ENCODE results near the gene REV1. TPM values are rescaled to one million over a fixed set of nuclear protein-coding genes. Genes with fewer than 3 reads are reported as not detected.
A peak's percentile ranks its signal among the peaks of the same experiment; 100 is the strongest.

Gene REV1
- total and polyA plus RNA-seq, 11 donors: 14.7 to 76.1 (median 32.2) TPM

DNA sequence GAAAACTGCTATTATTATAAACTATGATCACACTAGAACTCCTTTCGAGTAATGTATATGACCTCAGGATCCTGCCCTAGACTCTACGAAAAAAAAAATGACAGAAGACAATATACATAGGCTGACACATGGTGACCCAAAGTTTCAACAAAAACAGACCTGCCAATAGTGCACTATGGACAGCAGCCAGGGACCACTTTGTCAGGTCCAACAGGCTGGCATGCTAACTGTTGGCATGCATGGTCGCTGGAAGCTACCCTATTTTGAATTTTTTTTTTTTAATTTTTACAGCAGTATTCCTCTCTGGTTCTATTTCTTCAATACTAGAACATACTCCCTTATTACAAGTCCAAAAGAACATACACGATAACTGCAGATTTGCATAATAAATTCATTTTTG, 38.1 kb downstream of the REV1 start:
- peaks cover 0 to 96% (median 87%) of the 10 kb centered on the region in 9 donors for H3K36me3 ChIP-seq
- no peak overlapping the region for H3K4me3 ChIP-seq
- H3K27ac ChIP-seq: no peak overlapping the region
- no peaks in the 10 kb centered on the region for H3K9me3 ChIP-seq
- intact Hi-C loops (cut with DNase I): no loop called here
- WGBS, 4 donors: 62 to 67% (median 64%) methylated on average over 4 of the region's 4 CpGs
- peak in 1 of 4 donors; percentile 47 for ATAC-seq
- H3K4me1 ChIP-seq: peaks cover 0 to 23% (median 4%) of the 10 kb centered on the region in 12 donors
- no peaks in the 10 kb centered on the region for H3K27me3 ChIP-seq
- TF ChIP-seq, protein P1, sequence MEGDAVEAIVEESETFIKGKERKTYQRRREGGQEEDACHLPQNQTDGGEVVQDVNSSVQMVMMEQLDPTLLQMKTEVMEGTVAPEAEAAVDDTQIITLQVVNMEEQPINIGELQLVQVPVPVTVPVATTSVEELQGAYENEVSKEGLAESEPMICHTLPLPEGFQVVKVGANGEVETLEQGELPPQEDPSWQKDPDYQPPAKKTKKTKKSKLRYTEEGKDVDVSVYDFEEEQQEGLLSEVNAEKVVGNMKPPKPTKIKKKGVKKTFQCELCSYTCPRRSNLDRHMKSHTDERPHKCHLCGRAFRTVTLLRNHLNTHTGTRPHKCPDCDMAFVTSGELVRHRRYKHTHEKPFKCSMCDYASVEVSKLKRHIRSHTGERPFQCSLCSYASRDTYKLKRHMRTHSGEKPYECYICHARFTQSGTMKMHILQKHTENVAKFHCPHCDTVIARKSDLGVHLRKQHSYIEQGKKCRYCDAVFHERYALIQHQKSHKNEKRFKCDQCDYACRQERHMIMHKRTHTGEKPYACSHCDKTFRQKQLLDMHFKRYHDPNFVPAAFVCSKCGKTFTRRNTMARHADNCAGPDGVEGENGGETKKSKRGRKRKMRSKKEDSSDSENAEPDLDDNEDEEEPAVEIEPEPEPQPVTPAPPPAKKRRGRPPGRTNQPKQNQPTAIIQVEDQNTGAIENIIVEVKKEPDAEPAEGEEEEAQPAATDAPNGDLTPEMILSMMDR (IDR thresholded peaks at IDR 0.05): no peak
- no peak for TF ChIP-seq POLR2A (IDR thresholded peaks at IDR 0.05)
- no peak for DNase-seq

DNA sequence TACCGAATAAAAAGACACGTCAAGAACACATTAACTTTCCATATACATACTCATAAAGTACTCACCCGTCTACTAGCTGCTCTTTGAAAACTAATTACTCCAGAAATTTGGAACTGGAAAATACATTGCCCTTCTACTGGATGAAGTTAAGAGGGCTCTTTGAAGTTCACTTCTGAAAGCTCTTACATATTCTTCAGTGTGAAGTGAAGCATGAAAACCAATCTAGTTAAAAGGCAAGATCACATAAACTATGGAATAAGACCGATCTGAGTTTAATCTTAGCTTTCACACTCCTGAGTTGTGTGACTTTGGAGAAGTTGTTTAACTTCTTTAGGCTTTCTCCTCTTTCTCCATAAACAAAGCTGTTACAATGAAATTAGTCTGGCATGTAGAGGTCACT, 38.5 kb downstream of the REV1 start:
- Histone ChIP-seq H3K36me3 (peaks cover 0 to 96% (median 83%) of the 10 kb centered on the region in 9 donors), H3K27ac (no peak overlapping the region), H3K27me3 (no peaks in the 10 kb centered on the region), H3K4me1 (peaks cover 0 to 23% (median 4%) of the 10 kb centered on the region in 12 donors), H3K9me3 (no peaks in the 10 kb centered on the region), H3K4me3 (no peak overlapping the region)
- intact Hi-C loops (cut with DNase I): no loop called here
- ATAC-seq (no peak), DNase-seq (no peak)
- WGBS, 4 donors: 75 to 81% (median 77%) methylated on average over 4 of the region's 4 CpGs
- TF ChIP-seq, protein P1 (IDR thresholded peaks at IDR 0.05): no peak
- TF ChIP-seq POLR2A (IDR thresholded peaks at IDR 0.05): no peak

DNA sequence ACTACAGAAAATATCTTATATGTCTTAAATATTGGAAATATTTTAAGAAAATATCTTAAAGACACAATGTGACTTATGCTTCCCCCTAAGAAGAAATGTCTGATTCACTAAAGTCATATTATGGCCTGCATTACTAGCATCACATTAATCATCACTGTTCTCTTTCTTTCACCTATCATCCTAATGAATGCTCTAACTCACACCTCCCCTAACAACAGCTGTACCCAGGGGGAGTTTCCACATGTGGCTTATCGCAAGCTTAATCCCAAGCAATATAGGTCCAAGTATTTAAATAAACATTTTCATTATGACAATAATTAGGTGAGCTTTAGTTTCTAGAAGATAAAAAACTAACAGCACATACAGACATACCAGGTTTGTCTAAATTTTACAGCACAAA, 39.6 kb downstream of the REV1 start:
- no peak for DNase-seq
- intact Hi-C loops (cut with DNase I): no loop called here
- TF ChIP-seq, protein P1 (IDR thresholded peaks at IDR 0.05): no peak
- TF ChIP-seq POLR2A (IDR thresholded peaks at IDR 0.05): no peak
- H3K27ac ChIP-seq: no peak overlapping the region
- WGBS, 4 donors: 83 to 95% (median 93%) methylated on average over 1 of the region's 1 CpG
- no peak for ATAC-seq
- H3K4me1 ChIP-seq: peaks cover 0 to 23% (median 4%) of the 10 kb centered on the region in 12 donors
- H3K27me3 ChIP-seq: no peaks in the 10 kb centered on the region
- peaks cover 0 to 90% (median 72%) of the 10 kb centered on the region in 9 donors for H3K36me3 ChIP-seq
- H3K9me3 ChIP-seq: no peaks in the 10 kb centered on the region
- no peak overlapping the region for H3K4me3 ChIP-seq

DNA sequence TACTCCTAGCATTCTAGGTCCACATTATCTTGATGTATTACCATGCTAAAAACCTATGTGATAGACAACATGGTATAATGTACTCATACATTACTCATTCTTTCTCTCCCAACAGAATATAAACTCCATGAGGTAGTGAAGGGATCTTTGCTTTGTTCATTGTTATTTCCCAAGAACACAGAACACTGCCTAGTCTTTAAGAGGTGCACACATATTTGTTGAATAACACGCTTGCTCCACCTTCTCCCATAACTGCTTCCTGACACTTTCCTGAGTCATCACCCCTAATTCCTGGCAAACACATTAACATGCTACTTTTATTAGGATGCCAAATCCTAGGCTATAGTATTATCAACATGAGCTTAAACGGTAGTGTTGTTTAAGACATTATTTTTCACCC, 41.3 kb downstream of the REV1 start:
- Histone ChIP-seq H3K9me3 (no peaks in the 10 kb centered on the region), H3K4me3 (no peak overlapping the region), H3K27me3 (no peaks in the 10 kb centered on the region), H3K36me3 (peaks cover 0 to 80% (median 58%) of the 10 kb centered on the region in 9 donors), H3K4me1 (peaks cover 0 to 29% (median 10%) of the 10 kb centered on the region in 12 donors), H3K27ac (no peak overlapping the region)
- no peak for TF ChIP-seq POLR2A (IDR thresholded peaks at IDR 0.05)
- TF ChIP-seq, protein P1 (IDR thresholded peaks at IDR 0.05): no peak
- no peak for DNase-seq
- intact Hi-C loops (cut with DNase I): loop anchor here in 1 of 10 donors (2.0 kb wide), 1 partner anchor 38 kb away; no protein-coding TSS in a partner anchor
- WGBS, 4 donors: 58 to 74% (median 68%) methylated on average over 2 of the region's 2 CpGs
- ATAC-seq: no peak
